NCI-H82 (cell line): ENCODE measurements around the gene OLFML1.

Experiments used
- DNase-seq: peaks from one replicate; lab custom pipeline; 2025; lab: John Stamatoyannopoulos, UW

The OLFML1 gene

DNA sequence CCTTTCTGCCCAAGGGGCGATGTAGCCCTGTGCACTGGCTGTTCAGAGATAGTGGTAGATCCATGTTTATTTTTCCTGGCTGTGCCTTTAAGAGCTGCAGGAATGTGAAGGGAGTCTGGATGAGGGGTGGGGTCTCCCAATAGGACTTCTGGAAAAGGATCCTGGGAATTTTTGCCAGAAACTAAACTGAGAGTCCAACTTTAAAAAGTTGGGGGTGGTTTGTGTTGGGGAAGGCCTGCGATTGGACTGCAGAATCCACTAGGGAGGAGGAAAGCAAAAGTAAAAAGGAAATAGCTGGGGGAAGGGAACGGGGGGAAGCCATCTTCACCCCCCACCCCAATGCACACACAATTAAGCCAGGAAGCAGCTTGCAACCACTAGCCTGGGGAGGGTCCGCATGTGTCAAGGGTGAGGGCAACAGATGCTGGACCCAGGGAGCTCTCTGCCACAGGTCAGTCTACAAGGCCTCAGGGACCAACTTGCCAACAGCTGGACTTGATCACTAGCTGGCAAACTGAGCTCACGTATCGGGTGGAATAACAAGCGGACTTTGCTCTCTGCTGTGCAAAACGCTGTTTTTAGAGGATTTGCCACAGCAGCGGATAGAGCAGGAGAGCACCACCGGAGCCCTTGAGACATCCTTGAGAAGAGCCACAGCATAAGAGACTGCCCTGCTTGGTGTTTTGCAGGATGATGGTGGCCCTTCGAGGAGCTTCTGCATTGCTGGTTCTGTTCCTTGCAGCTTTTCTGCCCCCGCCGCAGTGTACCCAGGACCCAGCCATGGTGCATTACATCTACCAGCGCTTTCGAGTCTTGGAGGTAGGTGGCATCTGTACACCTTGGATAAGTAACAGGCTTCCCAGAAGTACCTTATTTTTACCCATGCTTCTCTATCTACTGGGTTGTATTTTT lies at the start of gene OLFML1:
OLFML1 (plus strand) TSS at position 321 of the 912 bp plus-strand sequence; CDS start at position 691, 370 bp downstream.
- no peak for DNase-seq

- DNase-seq: no peak
These were observed 49.2 kb upstream of the OLFML1 start for GRCh38 chr11:7436146-7436545.

GRCh38 chr11:7436657-7437056 lies 48.6 kb upstream of the OLFML1 start:
- no peak for DNase-seq

DNA sequence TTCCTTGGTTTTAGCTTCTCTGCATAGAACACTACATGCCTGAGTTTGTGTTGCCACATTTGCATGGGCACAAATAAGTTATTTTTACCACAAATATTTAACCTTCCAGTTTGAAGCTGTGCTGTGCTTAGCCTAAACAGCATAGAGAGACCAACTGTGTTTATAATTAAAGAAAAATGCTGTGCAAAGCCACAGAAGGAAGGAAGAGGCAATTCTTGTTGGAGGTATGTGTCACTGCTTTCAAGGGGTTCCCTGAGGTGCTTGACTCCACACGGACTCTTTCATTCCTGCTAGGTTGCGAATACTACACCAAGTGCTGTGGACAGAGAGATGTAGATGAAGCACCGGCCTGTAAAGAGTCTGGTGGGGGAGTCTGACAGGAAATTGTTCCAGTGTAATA lies 47.6 kb upstream of the OLFML1 start:
- no peak for DNase-seq

DNA sequence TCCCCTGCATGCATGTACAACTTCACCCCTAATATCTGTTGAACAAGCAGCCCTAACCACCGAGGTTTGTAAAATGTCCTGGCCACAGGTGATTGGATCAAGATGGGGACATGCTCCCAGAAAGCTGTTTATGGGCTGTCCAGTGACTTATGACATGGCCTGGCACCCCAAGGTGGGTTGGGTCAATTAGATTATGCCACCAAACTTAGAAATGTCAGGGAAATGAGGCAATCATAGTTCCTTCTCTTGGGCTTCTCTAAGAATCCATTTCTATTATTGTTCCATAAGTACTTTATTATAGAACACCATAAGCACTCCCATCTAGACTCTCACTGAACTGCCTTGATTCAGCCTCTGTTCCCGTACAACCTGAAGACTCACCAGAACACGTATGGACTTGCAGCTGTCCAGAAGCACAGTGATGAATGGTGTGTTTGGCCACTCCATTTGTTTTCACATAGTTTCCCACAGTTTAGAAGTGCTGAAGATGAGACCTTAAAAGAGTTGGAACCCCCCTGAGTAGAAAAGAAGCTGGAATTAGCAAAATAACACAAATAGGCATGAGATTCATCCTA lies 45.5 kb upstream of the OLFML1 start:
- DNase-seq: no peak

DNA sequence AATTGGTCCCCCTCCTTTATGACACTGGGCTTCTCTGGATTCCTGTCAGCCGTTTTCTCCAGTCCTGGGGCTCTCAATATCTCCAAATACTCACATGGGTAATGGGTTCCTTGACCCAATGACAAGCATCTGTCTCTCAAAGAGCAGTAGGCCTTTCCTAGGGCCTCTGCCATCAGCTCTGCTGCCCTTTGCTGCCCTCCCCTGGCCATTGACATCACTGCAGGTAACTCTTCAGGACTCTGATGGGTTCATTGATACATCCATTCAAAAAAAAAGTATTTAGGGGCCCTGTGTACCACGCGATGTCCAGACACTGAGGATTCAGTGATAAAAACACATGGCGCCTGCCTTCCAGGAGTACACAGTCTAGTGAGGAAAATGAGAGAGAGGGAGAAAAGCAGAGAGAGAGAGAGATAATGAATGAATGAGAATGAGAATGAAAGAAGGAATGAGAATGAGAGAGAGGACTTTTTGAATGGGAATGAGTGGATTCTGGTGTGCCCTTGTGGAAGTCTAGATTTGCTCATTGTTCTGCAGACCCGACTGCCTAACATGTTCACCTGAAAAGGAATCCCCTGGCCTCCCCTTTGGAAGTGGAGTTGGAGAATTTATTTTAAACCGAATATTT lies 42.6 kb upstream of the OLFML1 start:
- peak; percentile 77 for DNase-seq

DNA sequence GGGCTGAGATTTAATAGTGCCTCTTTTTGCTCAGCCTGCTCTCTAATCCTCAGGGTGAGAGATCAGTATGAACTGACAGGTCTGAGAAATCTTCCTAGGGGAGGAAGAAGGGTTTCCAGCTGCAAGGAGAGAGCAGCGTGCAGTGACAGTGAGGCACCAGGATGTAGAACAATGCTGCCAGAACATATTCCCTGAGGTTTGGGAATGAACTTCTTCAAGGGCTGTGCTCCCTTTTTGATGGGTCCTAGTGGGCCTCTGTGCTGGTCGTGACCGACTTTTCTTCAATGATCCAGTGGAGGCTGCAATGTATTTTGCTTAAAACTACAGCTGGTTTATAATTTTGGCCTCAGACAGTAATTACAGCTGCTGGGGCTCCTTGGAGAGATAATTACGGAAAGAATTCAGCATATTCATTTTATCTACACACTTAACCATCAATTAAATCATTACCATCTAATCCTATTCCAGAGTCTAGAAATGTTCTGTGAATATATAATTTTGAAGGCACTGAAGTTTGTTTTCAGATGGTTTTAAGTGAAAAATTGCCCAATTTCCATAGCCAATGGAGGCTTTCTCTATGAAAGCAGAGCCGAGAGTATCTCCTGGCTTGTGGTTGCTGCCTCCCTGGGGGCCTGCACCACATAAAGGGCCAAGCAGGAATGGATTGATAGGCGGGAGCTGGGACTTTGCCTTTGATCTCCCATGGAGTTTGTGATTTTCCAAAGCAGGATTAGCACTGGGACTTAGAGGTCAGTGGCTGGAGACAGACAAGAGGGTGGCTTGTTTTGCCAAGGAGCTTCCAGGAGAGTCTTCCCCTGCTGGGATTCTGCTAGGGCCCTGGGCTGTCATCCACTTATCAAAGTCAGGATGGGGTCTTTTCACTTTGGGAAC lies 41.0 kb upstream of the OLFML1 start:
- peak; percentile 8 for DNase-seq

DNA sequence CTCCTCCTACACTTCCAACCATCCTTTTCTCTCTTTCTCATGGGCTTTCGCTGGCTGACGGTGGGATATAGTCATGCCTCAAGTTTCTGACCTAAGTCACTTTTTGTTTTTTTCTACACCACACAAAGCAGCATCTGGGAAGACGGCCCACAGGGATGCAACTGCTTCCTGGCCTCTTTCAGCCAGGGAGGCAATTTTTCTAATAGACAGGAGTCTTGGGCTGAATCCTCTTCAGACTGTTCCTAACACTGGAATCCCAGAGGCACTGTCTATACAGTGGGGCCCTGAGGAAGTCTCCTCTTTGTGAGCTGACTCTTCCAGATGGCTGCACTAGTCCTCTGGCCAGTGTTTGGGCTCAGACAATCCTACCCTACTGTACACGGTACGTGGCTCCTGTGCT lies 39.7 kb upstream of the OLFML1 start:
- DNase-seq: no peak

DNA sequence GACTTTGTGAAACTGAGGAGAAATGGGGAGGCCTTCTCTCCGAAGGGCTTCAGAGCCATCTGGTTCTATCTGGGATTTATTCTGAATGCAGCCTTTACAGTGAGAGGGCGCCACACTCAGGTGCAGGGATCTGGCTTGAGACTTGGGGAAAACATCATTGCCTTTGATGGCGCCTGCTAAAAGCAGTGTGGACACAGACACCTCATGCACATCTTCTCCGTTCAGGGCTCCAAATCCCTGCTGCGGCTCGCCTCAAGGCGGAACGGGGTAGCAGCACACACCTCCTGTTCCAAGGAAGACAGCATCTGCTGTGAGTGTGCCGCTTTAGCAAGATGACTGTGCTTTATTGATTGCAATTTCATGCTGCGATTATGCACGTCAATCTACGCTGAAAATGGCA lies 37.1 kb upstream of the OLFML1 start:
- DNase-seq: peak; percentile 7

GRCh38 chr11:7449211-7449840 lies 36.0 kb upstream of the OLFML1 start:
- no peak for DNase-seq

DNA sequence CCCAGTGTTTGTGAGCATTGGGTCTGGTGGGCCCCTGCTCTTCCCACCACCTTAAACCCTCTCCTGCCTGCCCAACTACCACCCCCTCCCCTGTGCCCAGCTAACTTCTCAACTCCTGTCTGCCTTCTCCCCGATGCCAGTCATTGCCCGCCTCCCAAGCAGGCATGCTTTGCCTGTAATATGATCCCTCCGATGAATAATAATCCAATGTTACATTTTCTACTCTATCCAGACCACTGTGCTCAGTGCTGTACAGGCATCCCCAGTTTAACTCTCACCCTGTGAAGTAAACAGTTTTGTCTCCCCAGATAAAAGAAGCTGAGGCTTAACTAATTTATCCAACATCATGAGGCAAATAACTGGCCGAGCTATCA lies 35.5 kb upstream of the OLFML1 start:
- DNase-seq: no peak

DNA sequence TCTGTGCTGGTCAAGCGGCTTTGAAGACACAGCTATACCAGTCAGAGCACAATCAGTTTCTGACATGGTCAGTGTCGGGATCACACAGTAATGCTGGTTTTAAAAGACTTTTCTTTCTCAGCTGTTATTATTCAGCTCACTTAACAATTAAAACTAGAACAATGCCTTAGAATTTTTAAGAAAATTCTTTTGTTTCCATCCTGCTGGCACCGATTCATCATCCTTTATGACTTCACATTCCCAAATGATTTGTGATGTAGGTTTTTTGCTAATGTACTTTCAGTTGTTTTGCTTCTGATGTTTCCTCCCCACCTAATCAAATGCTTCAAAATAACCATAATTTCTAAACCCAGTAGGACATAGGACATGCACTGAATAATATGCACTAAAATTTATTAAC lies 34.5 kb upstream of the OLFML1 start:
- no peak for DNase-seq

- no peak for DNase-seq
These were observed 33.8 kb upstream of the OLFML1 start for GRCh38 chr11:7451520-7451919.

DNA sequence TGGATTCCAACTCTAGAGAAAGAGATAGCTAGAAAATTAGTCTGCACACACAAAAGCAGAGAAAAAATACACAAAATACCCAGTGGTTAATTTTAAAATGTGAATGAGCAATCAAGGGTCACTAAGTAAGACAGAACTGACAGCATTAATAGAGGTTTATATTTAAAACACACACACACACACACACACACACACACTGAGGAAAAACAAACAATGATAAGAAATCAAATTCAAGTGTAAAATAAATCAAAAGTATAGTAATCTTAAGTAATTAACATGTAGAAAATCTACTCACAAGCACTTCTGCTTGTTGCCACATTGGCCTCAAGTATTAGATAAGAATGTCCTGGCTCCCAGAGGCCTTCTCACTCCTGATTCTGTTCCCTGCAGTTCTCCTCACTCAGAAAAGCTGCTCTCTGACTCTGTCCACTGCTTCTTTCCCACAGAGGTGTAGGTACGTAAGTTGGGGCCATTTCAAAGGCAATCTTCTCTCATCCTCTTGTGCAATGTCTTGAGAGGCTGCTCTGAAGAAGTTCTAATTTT lies 33.3 kb upstream of the OLFML1 start:
- DNase-seq: no peak

DNA sequence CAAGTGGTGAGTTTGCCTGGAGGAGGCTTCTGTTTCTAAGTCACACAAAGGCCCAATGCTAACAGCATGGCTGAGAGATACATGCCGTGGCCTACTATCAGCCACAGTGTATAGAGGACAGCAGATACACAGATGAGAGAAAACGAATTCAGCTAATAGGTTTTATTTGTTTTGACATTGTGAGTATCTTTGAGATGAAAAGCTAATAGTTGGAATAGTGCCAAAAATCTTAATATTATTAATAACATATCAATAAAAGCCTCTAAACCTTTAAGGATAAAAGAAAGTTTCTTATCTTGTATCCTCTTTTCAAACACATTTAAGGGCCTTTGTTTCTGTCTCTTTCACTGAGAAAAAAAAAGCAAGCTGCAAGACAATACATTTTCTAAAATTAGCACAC lies 30.5 kb upstream of the OLFML1 start:
- no peak for DNase-seq

DNA sequence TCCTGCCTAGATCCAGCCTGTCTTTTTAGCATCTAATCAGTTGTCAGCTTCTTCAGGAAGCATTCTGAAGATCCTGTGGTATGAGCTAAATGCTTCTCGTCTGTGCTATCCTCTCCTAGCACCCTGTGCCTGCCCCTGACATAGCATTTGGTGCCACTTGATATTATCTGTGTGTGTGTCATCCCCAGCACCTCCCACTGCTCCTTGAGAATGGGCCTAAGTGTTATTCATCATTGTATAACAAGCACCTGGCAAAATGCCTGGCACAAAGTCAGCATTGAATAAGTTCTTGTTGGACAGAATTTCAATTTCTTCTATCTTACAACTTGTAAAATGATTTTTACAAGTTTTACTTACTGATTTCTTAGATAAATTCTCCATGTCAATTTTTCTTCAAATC lies 28.1 kb upstream of the OLFML1 start:
- DNase-seq: no peak

DNA sequence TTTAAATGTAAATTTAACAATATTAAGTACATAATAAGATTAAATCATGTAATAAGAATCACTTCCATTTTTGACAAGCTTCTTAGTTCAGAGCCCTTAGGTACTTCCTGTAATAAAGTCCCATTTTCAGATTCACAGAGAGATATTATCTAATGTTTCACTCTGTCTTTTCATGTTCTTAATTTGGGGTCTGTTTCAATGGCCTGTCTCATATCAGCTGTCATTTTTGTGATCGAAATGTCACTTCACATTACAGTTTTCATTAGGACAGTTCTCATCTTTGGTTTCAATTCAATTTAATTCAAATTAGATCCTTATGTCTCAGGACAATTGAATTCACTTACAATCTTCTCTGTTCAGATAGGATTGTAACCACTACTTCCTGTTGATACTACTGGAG lies 22.6 kb upstream of the OLFML1 start:
- DNase-seq: no peak

- no peak for DNase-seq
These were observed 17.7 kb upstream of the OLFML1 start for GRCh38 chr11:7467652-7468051.

DNA sequence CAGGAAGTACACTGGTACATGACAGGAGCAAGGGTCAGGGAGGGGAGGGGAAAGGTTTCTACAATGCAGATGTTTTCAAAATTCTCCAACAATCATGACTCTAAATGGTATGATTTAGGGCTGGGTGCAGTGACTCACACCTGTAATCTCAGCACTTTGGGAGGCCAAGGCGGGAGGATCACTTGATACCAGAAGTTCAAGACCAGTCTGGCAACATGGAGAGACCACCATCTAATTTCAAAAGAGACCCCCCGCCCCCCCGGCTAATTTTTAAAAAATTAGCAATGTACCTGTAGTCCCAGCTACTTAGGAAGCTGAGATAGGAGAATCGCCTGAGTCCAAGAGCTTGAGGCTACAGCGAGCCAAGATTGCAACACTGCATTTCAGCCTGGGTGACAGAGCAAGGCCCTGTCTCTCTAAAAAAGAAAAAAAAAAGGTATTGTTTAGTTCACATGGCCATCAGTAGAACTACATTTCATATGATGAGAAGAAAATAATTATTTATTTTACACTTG lies 15.9 kb upstream of the OLFML1 start:
- DNase-seq: no peak

DNA sequence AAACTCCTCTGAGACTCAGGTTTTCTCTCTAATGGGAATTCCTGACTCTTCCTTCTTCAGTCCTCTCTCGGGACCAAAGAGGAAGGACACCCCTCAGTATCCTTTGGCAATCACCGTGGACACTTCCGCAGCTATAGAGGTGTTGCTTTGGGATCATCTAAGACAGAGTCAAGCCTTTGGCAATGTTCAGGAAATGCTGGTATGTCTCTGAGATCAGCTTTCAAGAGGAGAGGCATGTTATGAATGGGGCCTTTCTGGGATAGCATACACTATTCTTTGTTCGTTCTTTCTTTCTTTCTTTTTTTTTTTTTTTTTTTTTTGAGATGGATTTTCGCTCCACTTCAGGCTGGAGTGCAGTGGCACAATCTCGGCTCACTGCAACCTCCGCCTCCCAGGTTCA lies 14.2 kb upstream of the OLFML1 start:
- no peak for DNase-seq

- DNase-seq: no peak
These were observed 11.6 kb upstream of the OLFML1 start for GRCh38 chr11:7473717-7474116.
